Uterus (tissue), 4 donors: ENCODE measurements around the gene MOB2. TPM values are rescaled to one million over a fixed set of nuclear protein-coding genes. Genes with fewer than 3 reads are reported as not detected.
A peak's percentile ranks its signal among the peaks of the same experiment; 100 is the strongest.

Experiments used
- DNase-seq, 2 donors: peaks; one replicate each; pipeline ENCODE4 v3.0.0-alpha.2; 2019 to 2020
- H3K27ac ChIP-seq, 2 donors: fragments of 200-600 bp; sonication (generic); 1 replicate in 1 of 2; 2 replicates in 1 of 2; pipeline ENCODE4 v1.5.1; 2016 to 2018
- H3K27me3 ChIP-seq, 2 donors: fragments of 200-600 bp; sonication (generic); one replicate each; pipeline ENCODE4 v1.5.1; 2018 to 2019; ENCODE audit warnings: control low read depth in 1 of 2
- H3K36me3 ChIP-seq, 2 donors: fragments of 200-600 bp; sonication (generic); one replicate each; pipeline ENCODE4 v1.5.1; 2019; ENCODE audit warnings: control low read depth in 1 of 2
- H3K4me1 ChIP-seq, 2 donors: fragments of 200-600 bp; sonication (generic); one replicate each; pipeline ENCODE4 v1.5.1; 2018 to 2019; ENCODE audit warnings: control low read depth in 1 of 2
- H3K4me3 ChIP-seq, 2 donors: fragments of 200-600 bp; sonication (generic); 1 replicate in 1 of 2; 2 replicates in 1 of 2; pipeline ENCODE4 v1.5.1; 2018 to 2019; ENCODE audit warnings: mild to moderate bottlenecking in 1 of 2
- H3K9me3 ChIP-seq, 2 donors: fragments of 200-600 bp; sonication (generic); one replicate each; pipeline ENCODE4 v1.5.1; 2019; ENCODE audit warnings: control low read depth in 1 of 2
- POLR2A ChIP-seq, 2 donors: fragments of 450-650 bp; IDR thresholded peaks; one replicate each; pipeline ENCODE4 v1.6.1; 2016; ENCODE audit warnings: antibody characterized with exemption in 2 of 2, mild to moderate bottlenecking in 1 of 2, moderate library complexity in 1 of 2
- intact Hi-C: fragments of 100-400 bp; cut with DNase I; formaldehyde crosslinking; loops from one replicate; pipeline ENCODE4 v1.15.1; 2023; ENCODE audit warnings: low total_unique reads
- total RNA-seq, 4 donors: library from RNA; depleted of rRNA in 3 of 4; stranded (reverse); fragments of >200 nt in 3 of 4; gene quantifications; one replicate each; pipeline versions ENCODE4 v1.1.0 to v1.2.4, GENCODE V29; 2014 to 2023
- TF ChIP-seq, protein P1 (sequence below), 4 experiments: fragments of 200-600 bp in 2 of 4; fragments of 450-650 bp in 2 of 4; sonication (generic) in 2 of 4; IDR thresholded peaks; one replicate each; pipeline ENCODE4 v1.5.1; 2016 to 2019; ENCODE audit warnings: antibody characterized with exemption in 4 of 4, mild to moderate bottlenecking in 2 of 4, moderate library complexity in 1 of 4
- donor health status: DM: yes; HTN: yes; CAD: no.

MOB2 gene
- total RNA-seq, 4 donors from 2014 or later: 17.1 to 72.6 (median 23.6) TPM

DNA sequence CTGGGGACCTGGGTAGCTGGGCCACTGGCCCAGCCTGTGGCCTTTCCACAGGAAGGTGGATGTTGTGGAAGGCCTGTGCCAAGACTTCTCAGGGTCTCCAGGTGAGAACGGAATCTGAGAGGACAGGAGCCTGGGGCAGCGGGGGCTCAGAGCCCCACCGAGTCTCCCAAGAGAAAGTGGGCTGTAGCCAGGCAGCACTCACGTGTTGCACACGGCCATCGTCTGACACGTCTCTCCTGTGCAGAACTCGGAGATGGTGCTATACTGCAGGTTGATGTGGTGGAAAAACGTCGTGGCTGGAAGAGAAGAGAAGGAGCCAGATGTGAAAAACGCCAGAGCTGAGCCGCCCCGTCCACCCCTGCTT is 6.4 kb downstream of the MOB2 start:
- intact Hi-C loops: no loop called here
- peak overlapping the region; percentile 84 for H3K27ac ChIP-seq
- no peaks in the 10 kb centered on the region for H3K27me3 ChIP-seq
- peaks cover 0 to 20% of the 10 kb centered on the region in 2 donors for H3K4me1 ChIP-seq
- H3K4me3 ChIP-seq: no peak overlapping the region
- DNase-seq: peak; percentile 10 to 11
- TF ChIP-seq, protein P1, sequence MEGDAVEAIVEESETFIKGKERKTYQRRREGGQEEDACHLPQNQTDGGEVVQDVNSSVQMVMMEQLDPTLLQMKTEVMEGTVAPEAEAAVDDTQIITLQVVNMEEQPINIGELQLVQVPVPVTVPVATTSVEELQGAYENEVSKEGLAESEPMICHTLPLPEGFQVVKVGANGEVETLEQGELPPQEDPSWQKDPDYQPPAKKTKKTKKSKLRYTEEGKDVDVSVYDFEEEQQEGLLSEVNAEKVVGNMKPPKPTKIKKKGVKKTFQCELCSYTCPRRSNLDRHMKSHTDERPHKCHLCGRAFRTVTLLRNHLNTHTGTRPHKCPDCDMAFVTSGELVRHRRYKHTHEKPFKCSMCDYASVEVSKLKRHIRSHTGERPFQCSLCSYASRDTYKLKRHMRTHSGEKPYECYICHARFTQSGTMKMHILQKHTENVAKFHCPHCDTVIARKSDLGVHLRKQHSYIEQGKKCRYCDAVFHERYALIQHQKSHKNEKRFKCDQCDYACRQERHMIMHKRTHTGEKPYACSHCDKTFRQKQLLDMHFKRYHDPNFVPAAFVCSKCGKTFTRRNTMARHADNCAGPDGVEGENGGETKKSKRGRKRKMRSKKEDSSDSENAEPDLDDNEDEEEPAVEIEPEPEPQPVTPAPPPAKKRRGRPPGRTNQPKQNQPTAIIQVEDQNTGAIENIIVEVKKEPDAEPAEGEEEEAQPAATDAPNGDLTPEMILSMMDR (IDR thresholded peaks at IDR 0.05): no peak
- TF ChIP-seq POLR2A (IDR thresholded peaks at IDR 0.05): no peak
- H3K36me3 ChIP-seq: no peaks in the 10 kb centered on the region
- H3K9me3 ChIP-seq: no peaks in the 10 kb centered on the region

DNA sequence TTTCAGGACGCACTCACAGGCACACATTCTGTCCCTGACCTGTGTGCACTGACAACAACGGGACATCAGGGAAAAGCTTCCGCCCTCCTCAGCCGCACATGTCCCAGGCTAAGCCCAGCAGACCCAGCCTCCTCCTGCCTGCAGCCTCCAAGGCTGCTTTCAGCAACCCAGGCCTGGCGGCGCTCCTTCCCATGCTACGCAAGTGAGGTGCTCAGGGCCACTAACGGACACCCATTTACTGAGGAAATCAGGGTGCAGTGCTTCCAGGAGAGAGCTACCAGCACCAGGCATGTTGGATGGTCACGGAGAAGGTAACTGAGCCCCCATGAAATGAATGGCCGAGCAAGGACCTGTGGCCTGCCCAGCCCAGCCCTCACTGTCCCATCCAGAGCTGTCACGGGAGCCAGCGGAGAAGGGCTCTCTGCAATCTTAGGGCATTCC is 6.9 kb downstream of the MOB2 start:
- Histone ChIP-seq H3K27me3 (no peaks in the 10 kb centered on the region), H3K9me3 (no peaks in the 10 kb centered on the region), H3K4me3 (no peak overlapping the region), H3K4me1 (peaks cover 0 to 20% of the 10 kb centered on the region in 2 donors), H3K36me3 (no peaks in the 10 kb centered on the region), H3K27ac (peak overlapping the region in 1 of 2 donors; percentile 18)
- intact Hi-C loops: no loop called here
- DNase-seq: peak; percentile 10 to 13
- no peak for TF ChIP-seq POLR2A (IDR thresholded peaks at IDR 0.05)
- TF ChIP-seq, protein P1 (IDR thresholded peaks at IDR 0.05): no peak

DNA sequence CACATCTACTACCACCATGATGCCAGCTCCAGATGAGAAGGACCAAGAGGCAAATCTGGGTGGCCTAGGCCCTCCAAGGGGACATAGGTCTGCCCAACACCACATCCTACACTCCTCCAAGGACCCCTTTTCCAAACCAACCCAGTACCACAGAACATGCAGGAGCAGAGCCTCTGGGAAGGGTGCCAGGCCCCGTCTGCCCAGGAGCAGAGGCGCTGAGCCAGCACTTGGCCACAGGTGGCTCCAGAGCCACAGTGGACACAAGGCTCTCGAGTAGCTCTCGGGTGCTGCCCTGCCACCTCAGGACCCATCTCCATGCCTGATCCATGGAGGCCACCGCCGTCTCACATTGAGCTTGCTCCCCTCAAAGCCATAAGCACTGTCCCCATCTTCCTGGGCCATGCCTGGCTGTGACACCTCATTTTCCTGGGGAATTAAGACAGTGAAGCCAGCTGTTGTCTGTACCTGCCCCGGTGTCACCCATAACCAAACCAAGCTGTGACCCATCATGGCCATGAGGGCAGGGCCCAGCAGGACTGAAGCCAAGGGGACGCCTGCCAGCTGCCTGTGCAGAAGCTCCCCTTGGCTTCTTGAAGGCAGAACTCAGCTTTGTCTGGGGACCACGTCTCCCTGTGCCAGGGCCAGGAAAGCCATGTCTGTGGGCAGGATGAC is 7.4 kb downstream of the MOB2 start:
- peak; percentile 13 to 20 for DNase-seq
- H3K27ac ChIP-seq: peak overlapping the region in 1 of 2 donors; percentile 18
- TF ChIP-seq, protein P1 (IDR thresholded peaks at IDR 0.05): no peak
- TF ChIP-seq POLR2A (IDR thresholded peaks at IDR 0.05): no peak
- H3K27me3 ChIP-seq: no peaks in the 10 kb centered on the region
- no peaks in the 10 kb centered on the region for H3K9me3 ChIP-seq
- H3K4me3 ChIP-seq: no peak overlapping the region
- H3K4me1 ChIP-seq: peaks cover 0 to 15% of the 10 kb centered on the region in 2 donors
- intact Hi-C loops: no loop called here
- no peaks in the 10 kb centered on the region for H3K36me3 ChIP-seq

DNA sequence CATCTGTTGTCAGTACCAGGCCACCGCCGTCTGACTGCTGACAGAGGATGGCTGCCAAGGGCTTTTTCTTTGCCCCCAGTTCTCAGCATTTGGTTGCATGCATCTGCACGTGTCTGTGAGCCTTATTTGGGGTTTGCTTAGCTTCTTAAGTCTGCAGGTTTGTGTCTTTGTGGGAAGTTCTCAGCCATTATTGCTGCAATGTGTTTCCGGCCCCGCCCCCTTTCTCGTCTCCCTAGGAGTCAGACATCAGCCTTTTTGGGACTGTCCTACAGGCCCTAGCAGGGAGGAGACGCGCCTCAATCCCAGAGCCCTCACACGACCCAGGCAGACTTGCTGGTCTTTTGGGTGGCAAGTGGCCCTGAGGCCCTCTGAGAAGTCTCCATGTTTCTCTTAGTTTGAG is 8.0 kb downstream of the MOB2 start:
- Histone ChIP-seq H3K27me3 (no peaks in the 10 kb centered on the region), H3K27ac (no peak overlapping the region), H3K4me3 (no peak overlapping the region), H3K36me3 (no peaks in the 10 kb centered on the region), H3K9me3 (no peaks in the 10 kb centered on the region), H3K4me1 (peaks cover 0 to 12% of the 10 kb centered on the region in 2 donors)
- TF ChIP-seq, protein P1 (IDR thresholded peaks at IDR 0.05): no peak
- TF ChIP-seq POLR2A (IDR thresholded peaks at IDR 0.05): no peak
- intact Hi-C loops: no loop called here
- peak; percentile 9 to 15 for DNase-seq

DNA sequence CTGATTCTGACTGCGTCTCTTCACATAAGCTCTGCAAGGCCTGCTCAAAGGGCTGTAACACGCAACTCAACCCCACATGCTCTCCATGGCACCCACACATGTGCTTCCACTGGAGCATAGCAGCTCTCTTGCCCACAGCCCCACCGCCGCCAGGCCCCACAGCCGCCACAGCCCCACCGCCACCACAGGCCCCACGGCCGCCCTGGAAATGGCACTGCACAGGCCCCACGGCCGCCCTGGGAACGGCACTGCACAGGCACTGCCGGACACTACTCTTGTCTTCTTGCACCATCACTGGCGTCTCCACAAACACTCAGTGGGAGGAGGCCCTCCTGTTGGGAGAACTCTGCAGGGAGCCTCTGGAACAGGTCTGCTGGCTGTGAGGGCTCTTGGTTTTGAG is 8.6 kb downstream of the MOB2 start:
- Histone ChIP-seq H3K27me3 (no peaks in the 10 kb centered on the region), H3K9me3 (no peaks in the 10 kb centered on the region), H3K36me3 (no peaks in the 10 kb centered on the region), H3K4me1 (peaks cover 0 to 11% of the 10 kb centered on the region in 2 donors), H3K27ac (no peak overlapping the region), H3K4me3 (no peak overlapping the region)
- TF ChIP-seq, protein P1 (IDR thresholded peaks at IDR 0.05): no peak
- TF ChIP-seq POLR2A (IDR thresholded peaks at IDR 0.05): no peak
- DNase-seq: peak in 1 of 2 donors; percentile 13
- intact Hi-C loops: no loop called here
